SK-N-SH (cell line): ENCODE results near the gene FAM20A. TPM values are rescaled to one million over a fixed set of nuclear protein-coding genes. Genes with fewer than 3 reads are reported as not detected.

ENCODE experiments used
- CTCF ChIA-PET: fragments of 300-600, 350-600 bp; formaldehyde crosslinking; extraction: SDS; loops from one replicate; lab custom pipeline; 2021; lab: Yijun Ruan, JAX
- POLR2A ChIA-PET: fragments of 350-600 bp; sonication (Branson Sonifier 250); formaldehyde crosslinking; extraction: SDS; loops from one replicate; lab custom pipeline; 2020; ENCODE audit warnings: antibody characterized with exemption, inconsistent platforms; lab: Yijun Ruan, JAX
- DNase-seq: peaks from one replicate; pipeline ENCODE4 v3.0.0; 2012
- H2AFZ ChIP-seq: fragments of 200-600 bp; sonication (generic); 2 replicates; pipeline ENCODE4 v1.8.1; 2016; ENCODE audit warnings: antibody characterized with exemption, mild to moderate bottlenecking, low read depth
- H3F3A ChIP-seq: fragments of 200-600 bp; sonication (generic); replicated peaks from 2 replicates; pipeline ENCODE3; 2016; ENCODE audit warnings: antibody characterized with exemption, mild to moderate bottlenecking; ENCODE audit not compliant: insufficient read depth
- H3K27ac ChIP-seq, 2 experiments: fragments of 200-500 bp in 1 of 2; fragments of 200-600 bp in 1 of 2; sonication (Bioruptor generic) in 1 of 2; sonication (generic), shearing (Covaris generic) in 1 of 2; 2 replicates each; pipeline versions ENCODE4 v1.5.1 to v1.6.1; 2014 to 2016; ENCODE audit warnings: low read depth in 2 of 2, inconsistent platforms in 1 of 2, low read length in 1 of 2, mild to moderate bottlenecking in 1 of 2, mixed read lengths in 1 of 2
- H3K27me3 ChIP-seq: fragments of 200-600 bp; sonication (generic), shearing (Covaris generic); 2 replicates; pipeline ENCODE4 v1.6.1; 2016; ENCODE audit warnings: mixed run types; ENCODE audit not compliant: insufficient read depth
- H3K36me3 ChIP-seq, 2 experiments: fragments of 200-500 bp in 1 of 2; fragments of 200-600 bp in 1 of 2; sonication (Bioruptor generic) in 1 of 2; sonication (generic) in 1 of 2; replicated peaks in 1 of 2; 2 replicates each; pipeline versions ENCODE3 to v1.5.1; 2014 to 2016; ENCODE audit warnings: low read length in 1 of 2, mild to moderate bottlenecking in 1 of 2; ENCODE audit not compliant: insufficient read depth in 2 of 2, control insufficient read depth in 1 of 2
- H3K4me1 ChIP-seq, 2 experiments: fragments of 200-500 bp in 1 of 2; fragments of 200-600 bp in 1 of 2; sonication (Bioruptor generic) in 1 of 2; sonication (generic), shearing (Covaris generic) in 1 of 2; 2 replicates each; pipeline versions ENCODE4 v1.5.1 to v1.6.1; 2014 to 2016; ENCODE audit warnings: low read depth in 1 of 2, low read length in 1 of 2, mixed run types in 1 of 2; ENCODE audit not compliant: insufficient read depth in 2 of 2, control insufficient read depth in 1 of 2
- H3K4me2 ChIP-seq: fragments of 200-600 bp; sonication (generic), shearing (Covaris generic); 2 replicates; pipeline ENCODE4 v1.6.1; 2017; ENCODE audit warnings: mixed run types
- H3K4me3 ChIP-seq, 2 experiments: fragments of 200-500 bp in 1 of 2; fragments of 200-600 bp in 1 of 2; sonication (Bioruptor generic) in 1 of 2; sonication (generic), shearing (Covaris generic) in 1 of 2; 2 replicates each; pipeline versions ENCODE4 v1.5.1 to v1.8.1; 2014 to 2016; ENCODE audit warnings: low read depth in 2 of 2, inconsistent platforms in 1 of 2, low read length in 1 of 2, mild to moderate bottlenecking in 1 of 2, mixed read lengths in 1 of 2, moderate library complexity in 1 of 2
- H3K79me2 ChIP-seq: fragments of 200-600 bp; sonication (generic); 2 replicates; pipeline ENCODE4 v1.8.1; 2017; ENCODE audit warnings: mild to moderate bottlenecking; ENCODE audit not compliant: insufficient read depth
- H3K9ac ChIP-seq: fragments of 200-600 bp; sonication (generic); 2 replicates; pipeline ENCODE4 v1.6.1; 2017; ENCODE audit warnings: mixed run types
- H3K9me2 ChIP-seq: fragments of 200-600 bp; sonication (generic); 2 replicates; pipeline ENCODE4 v1.6.1; 2017; ENCODE audit warnings: mixed run types
- H3K9me3 ChIP-seq: fragments of 200-600 bp; sonication (generic); 2 replicates; pipeline ENCODE4 v1.6.1; 2017; ENCODE audit warnings: mixed run types, mild to moderate bottlenecking, moderate library complexity
- H4K20me1 ChIP-seq: fragments of 200-600 bp; sonication (generic); 2 replicates; pipeline ENCODE4 v1.6.1; 2017; ENCODE audit warnings: mild to moderate bottlenecking, mixed run types; ENCODE audit not compliant: insufficient read depth
- ELF1 ChIP-seq: IDR thresholded peaks from 2 replicates; pipeline ENCODE4 v1.4.0; 2012
- EZH2phosphoT487 ChIP-seq: fragments of 200-600 bp; sonication (generic); IDR thresholded peaks from 2 replicates; pipeline ENCODE4 v1.6.1; 2017; ENCODE audit warnings: low read depth, mixed run types, mild to moderate bottlenecking, antibody characterized with exemption, moderate library complexity, borderline replicate concordance
- FOSL2 ChIP-seq: IDR thresholded peaks from 2 replicates; pipeline ENCODE4 v1.4.0; 2012; ENCODE audit warnings: low read depth, mild to moderate bottlenecking, moderate library complexity, borderline replicate concordance
- FOXJ3 ChIP-seq: sonication (generic); formaldehyde crosslinking; IDR thresholded peaks from 2 replicates; pipeline ENCODE4 v1.5.1; 2020; ENCODE audit warnings: mild to moderate bottlenecking, missing genetic modification reagents
- GATA2 ChIP-seq: sonication (generic); formaldehyde crosslinking; IDR thresholded peaks from 2 replicates; pipeline ENCODE4 v1.5.0; 2020; ENCODE audit warnings: mild to moderate bottlenecking, missing genetic modification reagents
- IRF3 ChIP-seq: fragments of 150-350 bp; IDR thresholded peaks from 2 replicates; pipeline ENCODE4 v1.6.1; 2016; ENCODE audit warnings: mild to moderate bottlenecking, low read depth, low read length
- JUND ChIP-seq: IDR thresholded peaks from 2 replicates; pipeline ENCODE4 v1.4.0; 2012
- MEF2A ChIP-seq: IDR thresholded peaks from 2 replicates; pipeline ENCODE4 v1.4.0; 2012; ENCODE audit warnings: low read depth, borderline replicate concordance
- PBX3 ChIP-seq: IDR thresholded peaks from 2 replicates; pipeline ENCODE4; 2012
- POLR2AphosphoS5 ChIP-seq: IDR thresholded peaks from 2 replicates; pipeline ENCODE4 v1.6.1; 2012; ENCODE audit warnings: low read depth, low read length
- SMC3 ChIP-seq: IDR thresholded peaks from 2 replicates; pipeline ENCODE4 v1.6.1; 2012; ENCODE audit warnings: low read depth, low read length, improper control_type of control experiment
- TCF12 ChIP-seq: IDR thresholded peaks from 2 replicates; pipeline ENCODE4 v1.4.0; 2012
- TEAD4 ChIP-seq: IDR thresholded peaks from 2 replicates; pipeline ENCODE4 v1.4.0; 2012; ENCODE audit warnings: mild to moderate bottlenecking, borderline replicate concordance; ENCODE audit not compliant: insufficient read depth
- USF2 ChIP-seq: fragments of 150-350 bp; IDR thresholded peaks from 2 replicates; pipeline ENCODE4 v1.6.1; 2017; ENCODE audit warnings: antibody characterized with exemption, low read length, low read depth, borderline replicate concordance
- YY1 ChIP-seq: IDR thresholded peaks from 2 replicates; pipeline ENCODE4 v1.4.0; 2012; ENCODE audit warnings: low read depth, mild to moderate bottlenecking
- ZBTB33 ChIP-seq: IDR thresholded peaks from 2 replicates; pipeline ENCODE4 v1.4.0; 2012; ENCODE audit warnings: low read depth, borderline replicate concordance
- WGBS: methylation state at CpG from one replicate; pipeline ENCODE4 v1.1.6; 2017; ENCODE audit warnings: low lambda C conversion rate; 5-methylcytosine and 5-hydroxymethylcytosine counted together
- polyA plus RNA-seq, 3 experiments: library from polyadenylated mRNA; depleted of rRNA; stranded (reverse); fragments of >200 nt; gene quantifications; 2 replicates each; pipeline ENCODE4 v1.2.3, GENCODE V29; 2012

The FAM20A gene
- polyA plus RNA-seq, 1 of the 3 experiments (the other 2 are of a cell fraction): not detected

GRCh38 chr17:68564415-68565111, 36.6 kb downstream of the FAM20A start:
- no peaks in the 10 kb centered on the region for H3K79me2 ChIP-seq
- H3K9me2 ChIP-seq: no peaks in the 10 kb centered on the region
- no peak overlapping the region for H3K9ac ChIP-seq
- H3F3A ChIP-seq: no peaks in the 10 kb centered on the region
- ChIA-PET POLR2A (no interaction called here), CTCF (interaction anchor here (1.6 kb wide), 1 partner anchor 49 kb away, joined by 4 read pairs; no protein-coding TSS in a partner anchor)
- H3K27ac ChIP-seq: no peak overlapping the region
- H3K4me3 ChIP-seq: no peak overlapping the region
- H3K9me3 ChIP-seq: no peaks in the 10 kb centered on the region
- TF ChIP-seq USF2 (no peak), MEF2A (no peak), FOXJ3 (CRISPR knock-in tag) (no peak), JUND (no peak), ELF1 (no peak), TEAD4 (no peak), GATA2 (CRISPR knock-in tag) (no peak)
- no peaks in the 10 kb centered on the region for H3K27me3 ChIP-seq
- no peak for DNase-seq
- no peak overlapping the region for H3K4me2 ChIP-seq
- no peaks in the 10 kb centered on the region for H3K4me1 ChIP-seq
- no peaks in the 10 kb centered on the region for H3K36me3 ChIP-seq
- no peaks in the 10 kb centered on the region for H4K20me1 ChIP-seq
- H2AFZ ChIP-seq: no peak overlapping the region
- WGBS: 13% methylated on average over 7 of the region's 8 CpGs

GRCh38 chr17:68562736-68563135, 38.4 kb downstream of the FAM20A start:
- H3K4me2 ChIP-seq: no peak overlapping the region
- DNase-seq: no peak
- ChIA-PET POLR2A (no interaction called here), CTCF (no interaction called here)
- H2AFZ ChIP-seq: no peak overlapping the region
- H3K79me2 ChIP-seq: no peaks in the 10 kb centered on the region
- H3K36me3 ChIP-seq: no peaks in the 10 kb centered on the region
- TF ChIP-seq POLR2AphosphoS5 (no peak), EZH2phosphoT487 (no peak)
- no peak overlapping the region for H3K9ac ChIP-seq
- H3K4me3 ChIP-seq: no peak overlapping the region
- no peaks in the 10 kb centered on the region for H3F3A ChIP-seq
- H4K20me1 ChIP-seq: no peaks in the 10 kb centered on the region
- H3K9me2 ChIP-seq: no peaks in the 10 kb centered on the region
- no peaks in the 10 kb centered on the region for H3K27me3 ChIP-seq
- H3K27ac ChIP-seq: no peak overlapping the region
- H3K4me1 ChIP-seq: no peaks in the 10 kb centered on the region
- whole genome bisulfite sequencing: 37% methylated on average over 4 of the region's 4 CpGs
- no peaks in the 10 kb centered on the region for H3K9me3 ChIP-seq

- Histone ChIP-seq H3K9me2 (no peaks in the 10 kb centered on the region), H3K9ac (no peak overlapping the region), H3K27ac (no peak overlapping the region), H3K4me2 (no peak overlapping the region), H4K20me1 (no peaks in the 10 kb centered on the region), H3K79me2 (no peaks in the 10 kb centered on the region), H3F3A (no peaks in the 10 kb centered on the region), H3K4me3 (no peak overlapping the region), H3K9me3 (no peaks in the 10 kb centered on the region), H2AFZ (no peak overlapping the region), H3K36me3 (no peaks in the 10 kb centered on the region), H3K4me1 (no peaks in the 10 kb centered on the region), H3K27me3 (no peaks in the 10 kb centered on the region)
- ChIA-PET CTCF (no interaction called here), POLR2A (no interaction called here)
- 15% methylated on average over 3 of the region's 3 CpGs for WGBS
- DNase-seq: no peak
- no peak for TF ChIP-seq TCF12
- TF ChIP-seq PBX3: no peak
- TF ChIP-seq MEF2A: no peak
- TF ChIP-seq YY1: no peak
- no peak for TF ChIP-seq FOSL2
- no peak for TF ChIP-seq ZBTB33
- no peak for TF ChIP-seq IRF3
- TF ChIP-seq EZH2phosphoT487: no peak
- no peak for TF ChIP-seq TEAD4
- no peak for TF ChIP-seq SMC3
Observed at GRCh38 chr17:68560966-68561720, 40.0 kb downstream of the FAM20A start.
